ENCODE data around the gene ASTN1. TPM values are rescaled to one million over a fixed set of nuclear protein-coding genes. Genes with fewer than 3 reads are reported as not detected.

The ASTN1 gene
- total RNA-seq, 1 experiment from 2014 or later = not detected

DNA sequence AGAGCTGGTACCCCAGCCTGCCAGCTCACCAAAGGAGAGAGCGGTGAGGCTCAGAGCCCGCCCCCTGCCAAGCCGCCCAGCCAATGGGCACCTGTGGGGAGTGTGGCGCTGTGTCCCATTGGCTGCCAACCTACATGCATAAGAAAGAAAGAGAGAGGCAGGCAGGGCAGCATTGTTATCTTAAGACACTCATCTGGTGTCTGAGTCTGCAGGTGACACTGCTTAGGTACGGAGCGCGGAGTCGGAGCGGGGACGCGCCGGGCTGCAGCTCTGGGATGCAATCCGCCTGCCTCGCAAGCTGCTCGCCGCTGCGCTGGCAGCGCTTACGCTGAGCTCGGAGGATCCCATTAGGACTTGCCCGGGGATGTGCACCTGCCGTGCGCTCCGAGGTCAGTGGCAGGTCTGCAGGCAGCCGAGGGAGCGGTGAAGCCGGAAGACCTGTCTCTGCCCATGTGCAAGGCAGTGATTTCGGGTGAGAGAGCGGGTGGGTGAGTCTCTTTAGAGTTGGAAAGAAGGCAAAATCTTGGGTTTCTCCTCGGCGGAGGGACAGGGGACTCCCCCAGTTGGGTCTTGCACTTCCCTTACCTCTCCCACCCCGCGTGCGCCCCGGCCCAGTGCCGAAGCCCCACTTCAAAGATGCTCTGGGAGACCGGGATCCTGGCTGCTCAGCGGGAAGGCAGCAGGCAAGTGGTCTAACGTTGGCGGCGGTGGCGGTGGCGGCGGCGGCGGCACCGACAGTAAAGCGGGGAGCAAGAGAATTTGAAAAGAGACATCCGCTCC, 6.4 kb upstream of the ASTN1 start, which contains the start of gene BRINP2:
BRINP2 (plus strand) TSS at position 203 of the 780 bp plus-strand sequence. CDS start 58,919 bp downstream, outside the sequence.
- TSS peak; percentile 50 for BruUV-seq (replicated peaks)
- ATAC-seq (peak; percentile 98), DNase-seq (peak; percentile 75)
- no peaks in the 10 kb centered on the region for H3K27me3 ChIP-seq (ENCODE audit: low read length)
- no peaks in the 10 kb centered on the region for H3F3A ChIP-seq (ENCODE audit: low read length, unreplicated experiment)
- peak within 1 kb of the TSS; percentile 14; the same call in 1 of the 2 replicates for H3K9ac ChIP-seq (ENCODE audit: low read length)
- H3K79me2 ChIP-seq (ENCODE audit: low read length) = no peaks in the 10 kb centered on the region
- intact Hi-C loops (cut with micrococcal nuclease) = loop anchor here (2.0 kb wide), 1 partner anchor 88 kb away; no protein-coding TSS in a partner anchor
- no peaks in the 10 kb centered on the region for H3K9me2 ChIP-seq (replicated peaks; ENCODE audit: low read length)
- no peak within 1 kb of the TSS for H3K27ac ChIP-seq (ENCODE audit: low read length)
- TF ChIP-seq, protein P1, sequence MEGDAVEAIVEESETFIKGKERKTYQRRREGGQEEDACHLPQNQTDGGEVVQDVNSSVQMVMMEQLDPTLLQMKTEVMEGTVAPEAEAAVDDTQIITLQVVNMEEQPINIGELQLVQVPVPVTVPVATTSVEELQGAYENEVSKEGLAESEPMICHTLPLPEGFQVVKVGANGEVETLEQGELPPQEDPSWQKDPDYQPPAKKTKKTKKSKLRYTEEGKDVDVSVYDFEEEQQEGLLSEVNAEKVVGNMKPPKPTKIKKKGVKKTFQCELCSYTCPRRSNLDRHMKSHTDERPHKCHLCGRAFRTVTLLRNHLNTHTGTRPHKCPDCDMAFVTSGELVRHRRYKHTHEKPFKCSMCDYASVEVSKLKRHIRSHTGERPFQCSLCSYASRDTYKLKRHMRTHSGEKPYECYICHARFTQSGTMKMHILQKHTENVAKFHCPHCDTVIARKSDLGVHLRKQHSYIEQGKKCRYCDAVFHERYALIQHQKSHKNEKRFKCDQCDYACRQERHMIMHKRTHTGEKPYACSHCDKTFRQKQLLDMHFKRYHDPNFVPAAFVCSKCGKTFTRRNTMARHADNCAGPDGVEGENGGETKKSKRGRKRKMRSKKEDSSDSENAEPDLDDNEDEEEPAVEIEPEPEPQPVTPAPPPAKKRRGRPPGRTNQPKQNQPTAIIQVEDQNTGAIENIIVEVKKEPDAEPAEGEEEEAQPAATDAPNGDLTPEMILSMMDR (conservative IDR thresholded peaks at IDR 0.05; ENCODE audit: low read depth, low read length) = no peak
- TF ChIP-seq EZH2 (IDR thresholded peaks at IDR 0.05; ENCODE audit: low read length, unreplicated experiment) (no peak), EZH2phosphoT487 (IDR thresholded peaks at IDR 0.05; ENCODE audit: borderline replicate concordance, low read length) (no peak)
- CTCF ChIA-PET = no interaction called here
- peak within 1 kb of the TSS; percentile 97 for H3K4me2 ChIP-seq (ENCODE audit: low read length)
- H3K4me1 ChIP-seq (ENCODE audit: insufficient read depth, low read length) = peaks cover 15% of the 10 kb centered on the region
- no peaks in the 10 kb centered on the region for H3K9me3 ChIP-seq (ENCODE audit: low read length)
- H3K36me3 ChIP-seq (ENCODE audit: low read depth, low read length) = no peaks in the 10 kb centered on the region
- H3K4me3 ChIP-seq (ENCODE audit: low read length) = peak within 1 kb of the TSS; percentile 85
- no peaks in the 10 kb centered on the region for H4K20me1 ChIP-seq (ENCODE audit: low read length)
- H2AFZ ChIP-seq (ENCODE audit: low read length) = peak within 1 kb of the TSS; percentile 82
- POLR2A ChIA-PET (ENCODE audit: unreplicated experiment) = interaction anchor here (0.6 to 0.9 kb wide), 3 partner anchors 83 to 963 kb away, joined by 3 to 7 read pairs (median 4); no protein-coding TSS in a partner anchor

DNA sequence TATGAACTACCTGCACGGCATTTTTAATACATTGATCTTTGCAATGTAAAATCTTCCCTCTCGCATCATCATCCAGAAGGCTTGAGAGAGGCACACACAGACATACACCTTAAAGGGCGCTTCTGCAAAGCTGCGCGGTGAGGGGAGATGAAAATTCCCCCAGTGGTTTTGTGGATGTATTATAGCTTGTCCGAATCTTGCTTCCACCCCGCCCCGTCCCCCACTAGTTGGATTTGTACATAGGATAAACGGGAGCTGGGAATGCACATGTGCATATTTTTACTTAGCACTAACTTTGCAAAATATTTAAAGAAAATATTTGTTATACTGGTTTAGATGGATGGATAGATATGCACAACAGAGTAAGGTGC, 542 bp upstream of the ASTN1 start:
- ATAC-seq (no peak), DNase-seq (no peak)
- BruUV-seq (replicated peaks) = no TSS peak
- POLR2A ChIA-PET (ENCODE audit: unreplicated experiment) = no interaction called here
- no peaks in the 10 kb centered on the region for H3K27me3 ChIP-seq (ENCODE audit: low read length)
- H3K4me2 ChIP-seq (ENCODE audit: low read length) = no peak overlapping the region
- H3K79me2 ChIP-seq (ENCODE audit: low read length) = no peaks in the 10 kb centered on the region
- no peaks in the 10 kb centered on the region for H4K20me1 ChIP-seq (ENCODE audit: low read length)
- H3K4me3 ChIP-seq (ENCODE audit: low read length) = no peak overlapping the region
- H3K9me3 ChIP-seq (ENCODE audit: low read length) = no peaks in the 10 kb centered on the region
- no peak overlapping the region for H3K9ac ChIP-seq (ENCODE audit: low read length)
- intact Hi-C loops (cut with micrococcal nuclease) = no loop called here
- TF ChIP-seq EZH2 (IDR thresholded peaks at IDR 0.05; ENCODE audit: low read length, unreplicated experiment) (no peak), EZH2phosphoT487 (IDR thresholded peaks at IDR 0.05; ENCODE audit: borderline replicate concordance, low read length) (no peak)
- TF ChIP-seq, protein P1 (conservative IDR thresholded peaks at IDR 0.05; ENCODE audit: low read depth, low read length) = no peak
- H3F3A ChIP-seq (ENCODE audit: low read length, unreplicated experiment) = no peaks in the 10 kb centered on the region
- H3K27ac ChIP-seq (ENCODE audit: low read length) = no peak overlapping the region
- no peak overlapping the region for H2AFZ ChIP-seq (ENCODE audit: low read length)
- no peaks in the 10 kb centered on the region for H3K4me1 ChIP-seq (ENCODE audit: insufficient read depth, low read length)
- CTCF ChIA-PET = no interaction called here
- H3K36me3 ChIP-seq (ENCODE audit: low read depth, low read length) = no peaks in the 10 kb centered on the region
- H3K9me2 ChIP-seq (replicated peaks; ENCODE audit: low read length) = no peaks in the 10 kb centered on the region

DNA sequence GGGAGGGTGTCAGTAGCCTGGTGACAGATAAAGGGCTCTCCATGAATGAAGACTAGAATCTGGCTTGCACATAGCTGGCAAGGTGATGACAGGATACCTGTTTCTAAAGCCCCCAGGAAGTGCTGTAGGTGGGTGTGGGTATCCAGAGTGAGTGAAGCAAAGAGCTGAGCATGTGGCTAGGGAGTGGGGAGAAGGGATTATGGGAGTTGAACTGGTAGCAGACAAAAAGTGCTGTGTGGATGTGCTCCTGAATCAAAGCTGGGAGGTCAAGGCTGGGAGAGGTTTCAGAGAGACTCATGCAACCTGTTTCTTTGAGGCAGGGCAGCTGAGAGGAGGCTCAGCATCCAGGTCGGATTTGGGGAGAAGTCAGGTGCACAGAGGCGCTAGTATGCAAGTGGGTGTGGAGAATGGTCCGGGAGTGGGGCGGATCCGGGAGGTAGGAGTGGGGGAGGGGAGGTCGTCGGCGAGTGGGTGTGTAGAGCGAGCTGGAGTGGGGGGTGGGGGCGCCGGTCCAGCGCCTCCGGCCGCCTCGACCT, 600 bp downstream of the ASTN1 start:
- no TSS peak for BruUV-seq (replicated peaks)
- no peak overlapping the region for H3K9ac ChIP-seq (ENCODE audit: low read length)
- H3K4me2 ChIP-seq (ENCODE audit: low read length) = no peak overlapping the region
- H3K36me3 ChIP-seq (ENCODE audit: low read depth, low read length) = no peaks in the 10 kb centered on the region
- H4K20me1 ChIP-seq (ENCODE audit: low read length) = no peaks in the 10 kb centered on the region
- no peak overlapping the region for H2AFZ ChIP-seq (ENCODE audit: low read length)
- DNase-seq = no peak
- no peaks in the 10 kb centered on the region for H3K9me2 ChIP-seq (replicated peaks; ENCODE audit: low read length)
- H3K27me3 ChIP-seq (ENCODE audit: low read length) = no peaks in the 10 kb centered on the region
- no peak for ATAC-seq
- H3K4me1 ChIP-seq (ENCODE audit: insufficient read depth, low read length) = no peaks in the 10 kb centered on the region
- intact Hi-C loops (cut with micrococcal nuclease) = no loop called here
- ChIA-PET CTCF (no interaction called here), POLR2A (ENCODE audit: unreplicated experiment) (no interaction called here)
- H3K4me3 ChIP-seq (ENCODE audit: low read length) = no peak overlapping the region
- H3K27ac ChIP-seq (ENCODE audit: low read length) = no peak overlapping the region
- H3K9me3 ChIP-seq (ENCODE audit: low read length) = no peaks in the 10 kb centered on the region
- TF ChIP-seq EZH2 (IDR thresholded peaks at IDR 0.05; ENCODE audit: low read length, unreplicated experiment) = no peak
- TF ChIP-seq, protein P1 (conservative IDR thresholded peaks at IDR 0.05; ENCODE audit: low read depth, low read length) = no peak
- no peak for TF ChIP-seq EZH2phosphoT487 (IDR thresholded peaks at IDR 0.05; ENCODE audit: borderline replicate concordance, low read length)
- H3K79me2 ChIP-seq (ENCODE audit: low read length) = no peaks in the 10 kb centered on the region
- no peaks in the 10 kb centered on the region for H3F3A ChIP-seq (ENCODE audit: low read length, unreplicated experiment)
